NCI-H146 (cell line): Measurements from ENCODE around the gene PRDM12.

Experiments used
- DNase-seq: peaks from one replicate; lab custom pipeline; 2025; lab: John Stamatoyannopoulos, UW

Gene PRDM12

GRCh38 chr9:130729145-130729544 lies 64.8 kb downstream of the PRDM12 start:
- DNase-seq, result no peak

- DNase-seq, result peak; percentile 87
Measured at GRCh38 chr9:130731355-130731754, 67.0 kb downstream of the PRDM12 start.

- peak; percentile 90 for DNase-seq
Measured at GRCh38 chr9:130732136-130732535, 67.7 kb downstream of the PRDM12 start.
